Adrenal gland (tissue), 5 donors: ENCODE results near the gene ACR.
"Not testable (repeated sequence)": the region's sequence is repeated elsewhere in the genome, so short reads cannot be mapped to it uniquely, and the experiment has no call there.

Source experiments
- CTCF ChIP-seq, 6 experiments: fragments of 450-650 bp in 4 of 6; fragments of 200-600 bp in 2 of 6; sonication (generic) in 1 of 6; IDR thresholded peaks; 1 replicate in 5 of 6; 2 replicates in 1 of 6; pipeline versions ENCODE4 v1.5.1 to v1.8.0; 2016 to 2021; ENCODE audit warnings: antibody characterized with exemption in 6 of 6, mild to moderate bottlenecking in 2 of 6, moderate library complexity in 1 of 6
- POLR2A ChIP-seq, 2 donors: fragments of 450-650 bp; IDR thresholded peaks; one replicate each; pipeline ENCODE4 v1.6.1; 2017; ENCODE audit warnings: antibody characterized with exemption in 2 of 2, mild to moderate bottlenecking in 2 of 2, moderate library complexity in 1 of 2
- donor health status: DM: no; HTN: no; CAD: no.

GRCh38 chr22:50780244-50780643 is 42.2 kb downstream of the ACR start:
- TF ChIP-seq CTCF, POLR2A (IDR thresholded peaks at IDR 0.05): not testable (repeated sequence)
